T-helper 22 cell (primary cell): ENCODE data around the gene COMMD2.

Source experiments
- DNase-seq: peaks from one replicate; pipeline ENCODE4 v3.0.0-alpha.2; 2020; ENCODE audit warnings: low read depth

Gene COMMD2

DNA sequence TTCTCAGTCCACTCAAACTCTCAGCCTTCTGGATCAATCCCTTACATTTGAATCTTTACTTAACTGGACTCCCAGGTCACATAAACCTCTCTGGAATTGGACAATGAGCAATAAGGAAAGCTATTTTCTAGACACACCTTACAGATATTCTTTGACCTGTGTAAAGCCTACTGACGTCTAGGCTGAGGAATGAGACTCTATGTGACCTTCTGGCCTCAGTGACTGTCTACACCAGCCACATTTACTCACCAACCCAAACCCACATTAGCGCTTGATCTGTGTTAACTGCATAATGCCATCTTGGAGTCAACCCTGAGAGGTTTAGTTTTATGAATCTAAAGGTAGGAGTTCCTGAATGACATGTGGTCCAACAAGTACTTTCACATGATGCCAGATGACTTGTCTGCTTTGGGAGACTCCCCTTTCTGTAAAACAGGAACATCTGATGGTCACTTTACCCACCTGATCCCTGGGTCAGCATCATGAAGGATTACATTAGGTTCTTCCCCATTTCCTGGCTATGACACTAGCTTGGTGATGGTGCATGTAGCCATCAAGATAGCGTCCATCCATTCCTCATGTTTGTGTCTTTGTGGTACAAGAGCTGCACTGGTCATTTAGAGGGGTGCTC, 11.4 kb upstream of the COMMD2 start:
- no peak for DNase-seq

DNA sequence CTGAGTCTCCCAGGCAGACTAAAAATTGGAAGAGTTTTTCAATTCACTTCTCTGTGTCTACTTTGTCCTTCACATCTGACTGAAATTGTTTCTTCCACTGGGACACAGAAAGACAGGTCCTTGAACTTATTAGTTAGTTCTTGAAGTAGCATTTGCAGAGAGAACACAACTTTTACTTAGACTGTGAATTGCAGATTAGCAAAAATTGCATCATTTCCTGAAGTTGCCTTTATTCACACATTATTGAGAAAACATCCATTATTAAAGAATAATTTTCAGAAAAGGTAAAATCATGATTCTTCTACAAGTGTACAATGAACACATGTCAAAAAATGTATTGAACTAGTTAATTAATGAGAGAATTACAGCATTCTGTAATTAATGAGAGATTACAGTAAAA, 1.4 kb upstream of the COMMD2 start:
- no peak for DNase-seq

DNA sequence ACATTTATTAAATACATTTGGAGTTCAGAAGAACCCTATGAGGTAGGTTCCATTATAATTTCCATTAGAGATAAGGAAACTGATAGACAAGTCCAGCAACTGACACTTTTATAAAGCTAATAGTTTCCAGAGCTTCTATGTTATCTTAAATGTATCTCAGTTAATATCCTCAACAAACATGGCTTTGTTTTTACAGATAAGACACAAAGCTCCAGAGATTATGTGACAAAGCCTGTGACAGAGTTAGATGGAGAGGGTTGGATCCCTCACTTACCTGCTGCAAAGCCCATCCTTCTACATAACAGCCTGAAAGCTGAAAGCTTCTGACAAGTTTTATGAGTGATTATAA, 473 bp upstream of the COMMD2 start:
- DNase-seq, result no peak

DNA sequence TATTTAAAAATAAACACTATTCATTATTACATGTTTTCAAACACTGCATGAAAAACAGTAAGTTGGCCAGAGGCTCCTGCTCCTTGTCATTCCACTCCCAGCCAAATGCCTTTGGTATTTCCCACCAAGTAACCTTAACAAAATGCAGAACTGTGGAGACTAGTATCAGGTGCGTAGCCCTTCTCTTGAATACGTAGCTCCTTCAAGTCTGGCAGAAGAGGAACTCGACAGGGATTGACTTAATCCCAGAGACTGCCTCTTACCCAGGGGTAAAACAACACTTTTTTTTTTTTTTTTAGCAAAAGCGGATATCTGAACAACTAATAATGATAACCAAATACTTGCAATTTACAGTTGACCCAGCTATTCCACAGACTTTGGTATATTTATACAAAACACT, 738 bp downstream of the COMMD2 start:
- no peak for DNase-seq

DNA sequence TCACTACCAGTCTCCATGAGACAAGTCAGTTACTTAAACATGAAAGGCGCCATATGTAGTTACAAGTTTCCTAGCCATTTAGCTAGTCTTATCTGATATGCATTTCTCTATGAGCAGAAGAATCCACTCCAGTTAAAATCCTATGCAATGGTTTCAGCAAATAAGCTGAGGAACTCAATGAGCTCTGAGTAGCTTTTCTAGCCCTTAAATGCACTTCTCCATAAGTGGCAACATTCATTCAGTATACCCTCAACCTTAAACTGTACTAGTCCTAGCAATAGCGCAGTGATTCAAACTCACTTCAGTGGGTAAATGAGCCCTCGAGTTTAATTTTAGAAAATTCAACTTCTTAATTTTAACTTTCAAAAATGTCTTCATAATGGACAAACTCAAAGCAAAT, 7.7 kb downstream of the COMMD2 start:
- no peak for DNase-seq

DNA sequence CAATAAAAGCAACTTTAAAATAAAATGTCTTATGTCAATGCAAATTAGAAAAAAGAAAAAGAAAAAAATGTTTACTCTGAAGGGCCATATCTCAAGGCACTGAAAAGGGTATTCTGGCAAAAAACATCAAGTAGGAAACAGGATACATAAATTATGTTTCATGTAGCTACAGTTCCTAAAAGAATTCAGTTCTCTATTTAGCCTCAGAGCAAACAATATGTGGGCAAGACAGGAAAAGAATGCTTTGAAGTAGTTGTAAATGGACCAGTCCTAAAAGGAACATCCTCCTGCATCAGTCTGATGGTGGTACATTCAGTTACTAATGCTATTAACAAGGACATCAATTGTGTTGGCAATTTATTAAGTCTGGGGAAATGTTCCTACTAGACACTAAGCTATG, 8.1 kb downstream of the COMMD2 start:
- no peak for DNase-seq

DNA sequence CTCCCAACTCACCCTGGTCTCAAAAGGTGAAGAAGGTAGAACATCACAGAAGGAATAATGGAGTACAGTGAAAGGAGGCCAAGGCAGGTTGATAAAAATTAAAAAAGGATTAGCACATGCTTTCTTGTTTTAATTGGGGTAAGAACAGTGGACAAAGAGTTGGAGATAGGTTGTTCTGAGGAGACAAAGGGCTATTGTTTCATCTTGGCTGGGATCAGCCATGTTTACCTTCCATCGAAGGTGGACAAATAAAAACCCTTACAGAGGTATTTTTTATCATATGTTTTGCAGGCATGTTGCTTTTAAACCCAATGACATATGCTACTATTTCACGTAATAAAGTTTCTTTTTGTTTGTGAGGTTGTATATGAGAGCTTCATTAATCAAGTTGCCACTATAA, 12.9 kb downstream of the COMMD2 start:
- no peak for DNase-seq

DNA sequence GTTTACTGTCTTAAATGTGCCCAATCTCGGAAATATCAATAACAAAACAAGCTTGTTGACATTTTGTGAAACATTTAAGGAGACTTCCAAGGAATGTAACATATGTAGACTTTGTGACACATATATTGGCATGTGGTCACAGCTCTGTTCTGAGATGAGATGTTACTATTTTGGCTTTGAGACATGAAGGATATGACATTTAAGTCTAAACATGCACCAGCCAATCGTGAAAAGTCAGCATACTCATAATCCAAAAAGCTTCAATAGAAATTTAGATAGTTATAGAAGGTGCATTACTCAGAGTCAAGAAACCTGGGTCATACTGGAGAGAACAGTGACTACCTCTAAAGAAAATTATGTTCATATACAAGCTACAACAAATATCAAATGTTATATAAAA, 13.4 kb downstream of the COMMD2 start:
- DNase-seq, result no peak

DNA sequence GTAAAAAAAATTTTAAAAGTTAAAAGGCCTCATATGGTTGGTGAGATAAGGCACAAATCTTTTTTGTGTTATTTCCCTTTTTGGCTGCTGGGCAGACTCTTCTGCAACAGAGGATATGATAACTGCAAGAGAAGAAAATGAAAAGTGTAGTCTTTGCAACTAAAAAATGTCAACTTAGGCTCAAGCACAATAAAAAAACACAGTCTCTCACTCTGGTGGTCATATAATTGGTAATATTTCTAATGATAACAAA, 15.4 kb downstream of the COMMD2 start:
- no peak for DNase-seq

DNA sequence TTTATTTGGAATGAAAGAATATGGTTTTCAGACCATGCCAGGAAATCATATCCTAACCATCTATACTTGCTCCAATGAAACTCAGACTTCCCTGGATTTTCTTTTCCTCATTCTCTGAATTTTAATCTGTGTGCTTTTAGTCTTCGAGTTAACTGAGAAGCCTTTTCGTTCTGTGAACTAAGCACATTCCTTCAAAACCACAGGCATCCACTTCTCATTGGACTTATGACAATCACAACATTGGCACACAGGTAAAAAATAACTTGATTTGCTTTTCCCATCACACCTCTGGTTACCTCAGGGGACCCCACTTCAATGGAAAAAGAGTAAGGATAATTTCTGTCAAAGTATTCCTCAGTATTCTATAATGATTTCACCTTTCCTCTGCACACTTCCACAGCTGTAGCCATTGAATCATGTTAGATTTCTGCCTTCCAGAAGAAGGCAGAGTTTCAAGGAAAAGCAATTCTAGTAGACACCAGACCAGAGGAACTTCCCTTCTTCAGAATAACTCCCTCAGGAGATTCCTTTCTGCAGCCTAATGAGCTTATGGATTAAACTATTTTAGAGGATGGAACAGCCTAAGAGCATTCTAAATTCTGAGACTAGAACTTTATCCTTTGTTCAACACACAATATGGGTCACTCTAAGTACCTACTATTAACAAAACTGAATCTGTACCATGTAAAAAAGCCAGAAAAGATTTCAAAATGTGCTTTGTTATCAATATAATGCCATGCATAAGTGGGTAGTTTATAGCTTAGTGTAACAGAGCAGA, 15.9 kb downstream of the COMMD2 start:
- no peak for DNase-seq

DNA sequence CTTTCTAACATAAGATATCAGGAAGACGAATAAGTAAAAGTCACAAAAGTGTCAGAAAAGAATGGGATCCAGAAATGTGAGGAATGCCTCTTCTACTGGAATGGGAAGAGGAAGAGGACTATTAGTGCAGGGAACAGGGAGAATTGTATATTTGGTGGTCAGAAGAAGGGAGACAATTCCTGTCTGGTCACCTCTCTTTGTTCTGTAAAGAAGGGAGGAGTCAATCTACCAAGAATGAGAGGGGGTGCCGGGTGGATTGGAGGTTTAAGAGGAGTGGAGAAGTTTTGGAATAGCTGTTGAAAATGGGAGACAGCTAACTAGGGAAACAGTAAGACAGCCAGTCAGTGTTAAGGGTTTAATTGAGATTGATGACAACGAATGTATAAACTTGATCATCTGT, 20.1 kb downstream of the COMMD2 start:
- no peak for DNase-seq

DNA sequence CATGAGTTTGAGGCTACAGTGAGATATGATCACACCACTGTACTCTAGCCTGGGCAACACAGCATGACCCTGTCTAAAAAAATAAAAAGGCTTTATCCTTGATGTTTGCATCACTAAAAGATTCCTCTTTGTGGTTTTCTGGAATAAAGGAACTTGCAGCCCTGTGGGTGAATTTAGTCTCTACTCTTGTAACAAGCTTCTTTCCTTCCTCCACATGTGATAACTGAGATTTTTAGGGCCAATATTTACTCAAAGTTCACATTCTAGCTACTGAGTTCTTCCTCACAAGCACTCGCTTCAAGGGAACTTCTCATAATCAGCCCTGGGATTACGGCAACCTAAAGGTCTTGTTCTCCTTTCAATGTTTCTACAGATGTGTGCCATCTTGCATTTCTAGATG, 24.6 kb downstream of the COMMD2 start:
- DNase-seq, result no peak

DNA sequence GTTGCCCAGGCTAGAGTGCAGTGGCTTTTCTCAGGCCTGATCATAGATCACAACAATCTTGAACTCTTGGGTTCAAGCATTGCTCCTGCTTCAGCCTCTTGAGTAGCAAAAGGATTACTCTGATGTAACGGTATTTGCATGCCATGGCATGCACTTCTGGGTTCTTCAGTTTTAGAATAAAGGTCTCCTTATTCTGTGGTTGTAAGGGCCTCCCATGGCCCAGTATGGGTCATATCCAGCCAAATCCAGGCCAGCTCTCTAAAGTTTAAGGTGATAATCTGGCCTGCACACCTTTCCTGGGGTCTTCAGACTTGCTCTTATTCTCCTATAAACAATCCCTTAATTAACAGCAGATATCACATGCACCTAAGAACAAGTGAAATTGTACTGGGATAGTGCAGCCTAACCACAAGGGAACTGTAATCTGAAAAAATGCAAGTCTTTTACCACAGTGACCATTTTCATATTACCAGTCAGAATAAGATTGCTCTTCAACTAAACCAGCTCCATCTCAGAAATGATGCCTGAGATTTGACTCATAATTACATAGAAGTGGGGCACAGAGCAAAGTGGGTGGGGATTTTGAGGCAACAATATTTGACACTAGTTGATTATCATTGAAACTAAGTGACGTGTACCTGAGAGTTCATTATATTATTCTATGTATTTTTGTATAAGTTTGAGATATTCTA, 25.4 kb downstream of the COMMD2 start:
- no peak for DNase-seq

DNA sequence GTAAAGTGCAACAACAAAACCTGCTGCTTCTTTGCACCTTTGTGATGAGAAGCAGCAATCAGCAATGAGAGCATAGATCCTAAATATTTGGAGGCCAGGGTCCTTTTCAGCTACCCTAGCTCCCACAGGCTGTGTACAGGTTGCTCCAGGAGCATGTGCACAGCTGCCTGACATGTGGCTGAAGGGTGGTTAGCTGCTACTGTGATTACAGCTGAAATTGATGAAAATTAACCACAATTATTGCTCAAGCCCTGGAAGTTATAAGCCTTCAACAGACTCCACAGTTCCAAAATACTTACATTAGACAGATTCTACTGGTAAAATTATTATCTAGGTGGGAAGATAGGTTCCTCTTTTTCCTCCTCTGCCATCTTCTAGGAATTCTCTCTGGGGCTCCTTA, 28.5 kb downstream of the COMMD2 start:
- DNase-seq, result no peak

DNA sequence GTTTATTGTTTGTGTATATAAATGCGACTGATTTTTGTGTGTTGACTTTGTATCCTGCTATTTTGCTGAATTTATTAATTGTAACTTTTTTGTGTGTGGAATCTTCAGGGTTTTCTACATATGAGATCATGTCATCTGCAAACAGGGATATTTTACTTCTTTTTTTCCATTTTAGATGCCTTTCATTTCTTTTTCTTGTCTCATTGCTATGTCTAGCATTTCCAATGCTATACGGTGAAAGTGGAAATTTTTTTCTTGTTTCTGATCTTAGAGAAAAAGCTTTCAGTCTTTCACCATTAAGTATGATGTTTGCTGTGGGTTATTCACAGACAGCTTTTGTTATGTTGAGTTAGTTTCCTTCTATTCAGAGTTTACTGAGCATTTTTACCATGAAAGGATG, 31.4 kb downstream of the COMMD2 start:
- DNase-seq, result no peak

DNA sequence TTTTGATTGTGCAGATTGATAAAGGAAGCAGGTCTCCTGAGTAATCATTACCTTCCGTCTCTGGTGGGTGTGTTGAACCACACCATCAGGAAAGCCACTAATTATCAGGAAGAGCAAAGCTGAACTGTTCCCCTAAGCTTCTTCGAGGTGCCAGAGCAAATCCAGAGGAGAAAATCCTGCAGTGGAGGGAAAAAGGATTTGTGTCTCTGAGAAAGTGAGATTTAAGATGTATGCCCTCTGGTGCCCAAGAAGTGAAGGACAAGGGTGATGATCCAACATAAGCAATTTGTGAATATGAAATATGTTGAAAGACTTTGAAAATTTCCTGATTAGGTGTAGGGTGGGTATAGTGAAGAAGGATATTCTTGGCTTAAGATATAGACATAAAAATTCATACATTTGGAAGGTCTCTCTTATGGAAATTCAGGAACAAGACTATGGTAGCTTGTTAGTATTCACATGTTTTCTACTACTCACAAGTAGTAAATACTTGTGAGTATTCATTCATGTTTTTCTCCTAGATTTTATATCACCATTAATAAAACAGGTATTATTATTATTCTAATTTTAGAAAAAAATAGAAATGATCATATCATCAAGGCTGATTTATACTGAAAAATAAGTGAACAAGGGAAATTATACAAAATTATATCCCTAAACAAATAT, 34.8 kb downstream of the COMMD2 start:
- no peak for DNase-seq

DNA sequence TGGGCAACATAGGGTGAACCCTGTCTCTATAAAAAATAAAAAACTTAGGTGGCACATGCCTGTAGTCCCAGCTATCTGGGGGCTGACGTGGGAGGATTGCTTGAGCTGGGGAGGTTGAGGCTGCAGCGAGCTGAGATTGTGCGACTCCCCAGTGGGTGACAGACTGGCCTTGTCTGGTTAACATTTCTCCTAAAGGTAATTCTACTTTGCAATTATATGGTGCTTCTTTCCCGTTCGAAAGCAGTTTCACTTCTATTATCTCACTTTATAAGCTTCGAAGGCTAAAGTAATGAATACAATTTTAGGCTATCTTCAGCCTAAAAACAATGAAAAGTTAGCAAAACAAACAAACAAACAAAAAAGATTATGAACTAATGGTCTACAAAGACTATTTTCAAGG, 35.3 kb downstream of the COMMD2 start:
- DNase-seq, result no peak

DNA sequence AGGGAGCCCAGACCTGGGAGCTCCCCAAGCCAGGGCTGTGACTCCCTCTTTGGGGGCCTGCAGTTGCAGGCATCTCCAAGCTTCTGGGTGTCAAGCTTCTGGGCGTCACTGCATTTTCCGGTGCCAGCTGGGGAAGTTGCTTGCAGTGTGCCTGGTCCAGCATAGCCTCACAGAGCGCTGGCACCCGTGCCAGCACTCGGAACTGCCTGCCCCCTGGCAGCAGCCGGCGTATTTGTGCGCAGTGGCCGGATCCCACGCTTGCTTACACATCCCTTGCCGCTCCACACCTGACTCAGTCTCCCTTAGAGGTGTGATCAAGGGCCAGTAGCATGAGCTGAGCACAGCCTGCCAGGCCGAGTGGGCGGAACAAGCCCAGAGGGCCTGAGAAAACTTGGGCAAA, 37.0 kb downstream of the COMMD2 start:
- DNase-seq, result no peak

DNA sequence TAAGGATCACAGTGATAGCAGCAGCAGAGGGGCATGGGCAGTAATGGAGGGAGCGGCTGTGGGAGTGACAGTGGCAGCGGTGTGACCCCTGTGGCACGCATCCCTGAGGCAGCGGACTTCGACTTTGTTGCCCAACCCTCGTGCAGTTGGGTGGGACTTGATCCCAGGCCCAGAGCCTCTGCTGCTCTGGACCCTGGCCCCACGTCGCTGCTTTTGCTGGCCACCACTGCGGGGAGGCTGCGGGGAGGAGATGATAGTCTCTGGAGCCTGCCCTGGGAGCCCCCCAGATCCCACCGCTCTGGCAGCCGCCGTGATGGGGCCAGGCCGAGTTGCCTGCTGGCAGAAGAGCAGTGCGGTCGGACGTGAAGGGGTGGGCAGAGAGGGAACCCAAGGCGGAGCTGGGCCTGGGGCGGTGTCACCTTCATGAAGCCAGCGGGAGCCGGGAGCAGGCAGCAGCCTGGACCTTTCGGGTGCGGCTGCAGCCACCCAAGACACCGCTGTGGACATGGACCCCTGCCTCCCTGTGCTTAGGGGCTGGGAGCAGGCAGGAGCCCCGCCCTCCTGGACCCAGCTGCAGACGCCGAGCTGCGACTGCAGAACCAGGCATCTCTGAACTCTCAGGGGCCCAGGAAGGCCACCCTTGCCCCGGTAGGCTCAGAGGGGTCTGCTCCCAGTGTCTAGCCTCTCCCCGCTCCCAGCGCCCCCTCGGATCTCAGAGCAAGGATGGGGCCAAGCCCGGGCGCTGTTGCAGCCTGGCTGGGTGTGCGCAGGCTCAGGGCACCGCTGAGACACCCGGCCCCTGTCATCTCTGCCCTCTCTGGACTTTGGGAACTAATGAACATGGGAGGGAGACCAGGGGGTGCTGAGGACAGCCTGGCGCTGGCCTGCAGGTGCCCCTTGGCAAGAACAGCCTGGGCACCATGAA, 38.3 kb downstream of the COMMD2 start:
- DNase-seq, result no peak

DNA sequence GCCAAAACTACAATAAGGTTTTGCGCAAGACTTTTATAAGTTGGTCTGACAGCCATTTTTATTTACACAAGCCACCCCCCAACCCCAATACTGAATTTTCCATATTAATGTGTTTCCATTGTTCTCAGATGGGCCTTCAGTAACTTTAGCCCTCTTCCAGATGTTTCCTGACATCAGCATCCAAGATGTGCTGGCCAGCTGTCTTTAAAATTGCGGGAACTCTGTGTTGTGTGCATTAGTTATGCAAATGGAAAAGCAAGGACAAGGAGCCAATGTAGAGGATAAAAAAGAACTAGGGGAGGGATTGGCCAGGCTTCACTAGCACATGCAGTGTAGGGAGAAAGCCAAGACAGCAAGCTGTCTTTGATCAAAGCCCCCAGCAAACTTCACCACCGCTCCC, 45.4 kb downstream of the COMMD2 start:
- DNase-seq, result no peak

DNA sequence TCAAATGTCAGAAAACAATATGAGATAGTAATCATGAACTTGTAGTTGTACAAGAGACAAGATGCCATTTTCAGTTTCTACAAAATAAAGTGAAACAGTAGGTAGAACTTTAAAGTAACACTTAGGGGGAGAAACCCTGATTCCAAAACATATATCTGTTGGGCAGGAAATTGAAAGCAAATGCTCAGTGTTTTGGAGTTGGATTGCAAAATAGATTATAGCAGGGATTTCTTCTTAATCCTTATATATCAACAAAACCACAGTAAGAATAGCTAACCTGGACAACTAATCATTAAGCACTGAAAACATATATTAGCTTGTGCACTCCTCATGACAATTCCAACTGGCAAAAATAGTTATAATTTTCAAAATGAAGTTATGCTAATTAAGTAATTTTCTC, 46.9 kb downstream of the COMMD2 start:
- no peak for DNase-seq

DNA sequence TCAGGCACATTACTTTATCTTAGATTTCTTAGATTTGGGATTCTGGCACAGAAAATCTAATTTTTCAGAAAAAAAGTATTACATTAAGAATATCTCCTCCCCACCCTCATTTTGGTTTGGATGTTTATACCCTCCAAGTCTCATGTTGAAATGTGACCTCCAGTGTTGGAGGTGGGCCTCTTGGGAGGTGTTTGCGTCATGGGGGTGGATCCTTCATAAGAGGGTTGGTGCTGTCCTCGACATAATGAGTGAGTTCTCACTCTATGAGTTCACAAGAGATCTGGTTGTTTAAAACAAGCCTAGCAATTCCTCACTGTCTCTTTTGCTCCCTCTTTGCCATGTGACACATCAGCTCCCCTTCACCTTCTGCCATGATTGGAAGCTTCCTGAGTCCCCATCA, 48.8 kb downstream of the COMMD2 start:
- DNase-seq, result no peak
